ENCODE measurements around the gene RAC3.

Gene RAC3

GRCh38 chr17:82019690-82020571, 11.5 kb upstream of the RAC3 start:
- Histone ChIP-seq H3K4me3 (IDR thresholded peaks at IDR 0.05; ENCODE audit: insufficient read depth, low read depth, low read length) (no peak overlapping the region), H3K27me3 (ENCODE audit: insufficient read depth, low read depth) (no peaks in the 10 kb centered on the region), H3K79me2 (ENCODE audit: insufficient read depth, low read depth) (peaks cover 6% of the 10 kb centered on the region; the same call in 1 of the 2 replicates), H4K20me1 (ENCODE audit: insufficient read depth) (no peaks in the 10 kb centered on the region), H3K4me2 (no peak overlapping the region), H3K36me3 (ENCODE audit: insufficient read depth) (no peaks in the 10 kb centered on the region), H2AFZ (ENCODE audit: low read depth) (no peak overlapping the region), H3K4me1 (ENCODE audit: low read depth, poor library complexity, severe bottlenecking) (peaks cover 6% of the 10 kb centered on the region), H3K27ac (no peak overlapping the region), H3K9ac (no peak overlapping the region)
- TF ChIP-seq, protein P1, sequence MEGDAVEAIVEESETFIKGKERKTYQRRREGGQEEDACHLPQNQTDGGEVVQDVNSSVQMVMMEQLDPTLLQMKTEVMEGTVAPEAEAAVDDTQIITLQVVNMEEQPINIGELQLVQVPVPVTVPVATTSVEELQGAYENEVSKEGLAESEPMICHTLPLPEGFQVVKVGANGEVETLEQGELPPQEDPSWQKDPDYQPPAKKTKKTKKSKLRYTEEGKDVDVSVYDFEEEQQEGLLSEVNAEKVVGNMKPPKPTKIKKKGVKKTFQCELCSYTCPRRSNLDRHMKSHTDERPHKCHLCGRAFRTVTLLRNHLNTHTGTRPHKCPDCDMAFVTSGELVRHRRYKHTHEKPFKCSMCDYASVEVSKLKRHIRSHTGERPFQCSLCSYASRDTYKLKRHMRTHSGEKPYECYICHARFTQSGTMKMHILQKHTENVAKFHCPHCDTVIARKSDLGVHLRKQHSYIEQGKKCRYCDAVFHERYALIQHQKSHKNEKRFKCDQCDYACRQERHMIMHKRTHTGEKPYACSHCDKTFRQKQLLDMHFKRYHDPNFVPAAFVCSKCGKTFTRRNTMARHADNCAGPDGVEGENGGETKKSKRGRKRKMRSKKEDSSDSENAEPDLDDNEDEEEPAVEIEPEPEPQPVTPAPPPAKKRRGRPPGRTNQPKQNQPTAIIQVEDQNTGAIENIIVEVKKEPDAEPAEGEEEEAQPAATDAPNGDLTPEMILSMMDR (conservative IDR thresholded peaks at IDR 0.05; ENCODE audit: low read depth, low read length): peak; percentile 81

DNA sequence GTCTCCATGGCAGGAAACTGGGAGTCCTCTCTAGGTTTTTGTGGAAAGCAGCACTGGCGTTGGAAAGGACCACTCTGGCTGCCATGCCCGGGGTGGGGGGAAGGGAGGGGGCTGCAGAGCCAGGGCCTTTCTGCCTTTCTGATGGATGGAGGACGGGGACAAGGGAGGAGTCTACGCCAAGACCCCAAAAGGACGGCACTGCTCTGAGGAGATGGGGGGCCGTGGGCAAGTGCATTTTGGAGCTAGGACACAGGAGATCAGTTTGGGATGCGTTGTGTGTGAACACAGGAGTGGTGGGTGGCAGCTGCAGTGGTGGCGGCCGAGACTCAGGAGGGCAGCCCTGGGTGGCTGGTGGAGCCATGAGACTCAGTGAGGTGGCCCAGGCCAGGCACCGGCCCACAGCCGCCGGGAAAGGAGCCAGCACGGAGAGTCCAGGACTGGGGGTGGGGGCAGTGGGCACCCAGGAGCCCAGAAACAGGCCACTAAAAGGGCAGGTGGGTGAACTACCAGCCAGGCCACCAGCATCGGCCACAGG, 10.8 kb upstream of the RAC3 start:
- Histone ChIP-seq H3K4me3 (IDR thresholded peaks at IDR 0.05; ENCODE audit: insufficient read depth, low read depth, low read length) (no peak overlapping the region), H3K9ac (no peak overlapping the region), H3K36me3 (ENCODE audit: insufficient read depth) (no peaks in the 10 kb centered on the region), H4K20me1 (ENCODE audit: insufficient read depth) (no peaks in the 10 kb centered on the region), H3K27ac (no peak overlapping the region), H3K27me3 (ENCODE audit: insufficient read depth, low read depth) (no peaks in the 10 kb centered on the region), H3K79me2 (ENCODE audit: insufficient read depth, low read depth) (peaks cover 6% of the 10 kb centered on the region; the same call in 1 of the 2 replicates), H3K4me1 (ENCODE audit: low read depth, poor library complexity, severe bottlenecking) (peaks cover 6% of the 10 kb centered on the region), H2AFZ (ENCODE audit: low read depth) (no peak overlapping the region), H3K4me2 (peak overlapping the region; percentile 56; the same call in 1 of the 2 replicates)
- TF ChIP-seq, protein P1 (conservative IDR thresholded peaks at IDR 0.05; ENCODE audit: low read depth, low read length): no peak

- Histone ChIP-seq H2AFZ (ENCODE audit: low read depth) (no peak overlapping the region), H3K9ac (peak overlapping the region; percentile 75; the same call in 1 of the 2 replicates), H3K27ac (no peak overlapping the region), H4K20me1 (ENCODE audit: insufficient read depth) (no peaks in the 10 kb centered on the region), H3K27me3 (ENCODE audit: insufficient read depth, low read depth) (no peaks in the 10 kb centered on the region), H3K4me3 (IDR thresholded peaks at IDR 0.05; ENCODE audit: insufficient read depth, low read depth, low read length) (no peak overlapping the region), H3K4me2 (peak overlapping the region; percentile 56), H3K4me1 (ENCODE audit: low read depth, poor library complexity, severe bottlenecking) (peaks cover 6% of the 10 kb centered on the region), H3K79me2 (ENCODE audit: insufficient read depth, low read depth) (peaks cover 6% of the 10 kb centered on the region; the same call in 1 of the 2 replicates), H3K36me3 (ENCODE audit: insufficient read depth) (no peaks in the 10 kb centered on the region)
- TF ChIP-seq, protein P1 (conservative IDR thresholded peaks at IDR 0.05; ENCODE audit: low read depth, low read length): peak; percentile 74
Measured at GRCh38 chr17:82021107-82021899, 10.2 kb upstream of the RAC3 start.

DNA sequence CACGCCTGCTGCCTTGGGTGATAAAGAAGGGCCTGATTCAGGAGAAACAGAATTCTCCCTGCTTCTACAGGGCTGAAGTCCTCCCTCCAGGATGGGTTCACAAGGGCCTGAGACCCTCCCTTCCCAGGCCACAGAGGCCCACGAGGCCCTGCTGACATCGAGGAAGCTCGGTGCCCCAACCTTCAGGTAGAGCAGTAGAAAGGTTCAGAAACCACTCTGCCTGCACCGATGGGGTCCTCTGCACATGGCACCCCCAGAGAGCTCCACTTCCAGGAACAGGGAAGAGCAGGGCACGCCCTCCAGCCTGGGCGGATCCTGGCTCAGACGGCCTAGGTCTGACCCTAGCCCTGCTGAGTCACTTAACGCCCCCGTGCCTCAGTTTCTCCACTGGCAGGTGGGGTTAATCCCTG, 9.6 kb upstream of the RAC3 start:
- H3K79me2 ChIP-seq (ENCODE audit: insufficient read depth, low read depth): peaks cover 6% of the 10 kb centered on the region; the same call in 1 of the 2 replicates
- no peaks in the 10 kb centered on the region for H3K36me3 ChIP-seq (ENCODE audit: insufficient read depth)
- H3K27me3 ChIP-seq (ENCODE audit: insufficient read depth, low read depth): no peaks in the 10 kb centered on the region
- peak overlapping the region; percentile 80; the same call in 1 of the 2 replicates for H2AFZ ChIP-seq (ENCODE audit: low read depth)
- H3K27ac ChIP-seq: peak overlapping the region; percentile 26; the same call in 1 of the 2 replicates
- no peaks in the 10 kb centered on the region for H4K20me1 ChIP-seq (ENCODE audit: insufficient read depth)
- peak overlapping the region; percentile 56 for H3K4me2 ChIP-seq
- H3K4me1 ChIP-seq (ENCODE audit: low read depth, poor library complexity, severe bottlenecking): peaks cover 6% of the 10 kb centered on the region
- TF ChIP-seq, protein P1 (conservative IDR thresholded peaks at IDR 0.05; ENCODE audit: low read depth, low read length): no peak
- H3K4me3 ChIP-seq (IDR thresholded peaks at IDR 0.05; ENCODE audit: insufficient read depth, low read depth, low read length): no peak overlapping the region
- peak overlapping the region; percentile 75 for H3K9ac ChIP-seq

All from KMS-11 (cell line).